ENCODE data around the gene MAP2K5. TPM values are rescaled to one million over a fixed set of nuclear protein-coding genes. Genes with fewer than 3 reads are reported as not detected.

Gene MAP2K5
- total RNA-seq, 1 experiment from 2014 or later: 22.2 TPM

DNA sequence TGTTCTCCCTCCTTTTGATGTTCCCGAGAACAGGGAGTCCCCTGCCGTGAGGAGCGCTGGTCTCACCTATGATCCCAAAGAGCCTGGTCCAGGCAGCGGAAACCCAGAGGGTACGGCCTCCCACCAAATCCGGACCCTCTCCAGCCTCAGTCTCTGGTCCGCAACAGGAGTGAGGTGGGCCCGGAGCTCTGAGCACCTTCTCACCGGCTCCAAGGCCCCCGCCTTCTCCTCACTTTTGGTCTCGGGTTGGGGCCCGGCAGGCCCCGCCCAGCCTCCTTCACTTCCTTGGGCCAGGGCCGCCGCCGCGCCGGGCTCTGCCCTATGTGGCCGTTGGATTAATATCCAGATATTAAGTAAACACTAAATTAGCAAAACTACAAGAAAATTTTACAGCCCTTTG is 277.1 kb downstream of the MAP2K5 start:
- Mint-ChIP-seq H3K27ac (ENCODE audit: unreplicated experiment) (no peak overlapping the region), H3K27me3 (ENCODE audit: unreplicated experiment) (peaks cover 88% of the 10 kb centered on the region), H3K9me3 (ENCODE audit: low read depth, unreplicated experiment) (no peaks in the 10 kb centered on the region), H3K4me1 (ENCODE audit: low read depth, unreplicated experiment) (peaks cover 13% of the 10 kb centered on the region), H3K36me3 (ENCODE audit: insufficient read depth, unreplicated experiment) (peaks cover 20% of the 10 kb centered on the region), H3K4me3 (ENCODE audit: low read depth, unreplicated experiment) (no peak overlapping the region)
- TF ChIP-seq, protein P1, sequence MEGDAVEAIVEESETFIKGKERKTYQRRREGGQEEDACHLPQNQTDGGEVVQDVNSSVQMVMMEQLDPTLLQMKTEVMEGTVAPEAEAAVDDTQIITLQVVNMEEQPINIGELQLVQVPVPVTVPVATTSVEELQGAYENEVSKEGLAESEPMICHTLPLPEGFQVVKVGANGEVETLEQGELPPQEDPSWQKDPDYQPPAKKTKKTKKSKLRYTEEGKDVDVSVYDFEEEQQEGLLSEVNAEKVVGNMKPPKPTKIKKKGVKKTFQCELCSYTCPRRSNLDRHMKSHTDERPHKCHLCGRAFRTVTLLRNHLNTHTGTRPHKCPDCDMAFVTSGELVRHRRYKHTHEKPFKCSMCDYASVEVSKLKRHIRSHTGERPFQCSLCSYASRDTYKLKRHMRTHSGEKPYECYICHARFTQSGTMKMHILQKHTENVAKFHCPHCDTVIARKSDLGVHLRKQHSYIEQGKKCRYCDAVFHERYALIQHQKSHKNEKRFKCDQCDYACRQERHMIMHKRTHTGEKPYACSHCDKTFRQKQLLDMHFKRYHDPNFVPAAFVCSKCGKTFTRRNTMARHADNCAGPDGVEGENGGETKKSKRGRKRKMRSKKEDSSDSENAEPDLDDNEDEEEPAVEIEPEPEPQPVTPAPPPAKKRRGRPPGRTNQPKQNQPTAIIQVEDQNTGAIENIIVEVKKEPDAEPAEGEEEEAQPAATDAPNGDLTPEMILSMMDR (IDR thresholded peaks at IDR 0.05; ENCODE audit: unreplicated experiment): no peak
- no peak for DNase-seq
- CTCF ChIA-PET: no interaction called here
- no TSS peak for BruUV-seq (replicated peaks)
- intact Hi-C loops (cut with micrococcal nuclease; ENCODE audit: unreplicated experiment): no loop called here

DNA sequence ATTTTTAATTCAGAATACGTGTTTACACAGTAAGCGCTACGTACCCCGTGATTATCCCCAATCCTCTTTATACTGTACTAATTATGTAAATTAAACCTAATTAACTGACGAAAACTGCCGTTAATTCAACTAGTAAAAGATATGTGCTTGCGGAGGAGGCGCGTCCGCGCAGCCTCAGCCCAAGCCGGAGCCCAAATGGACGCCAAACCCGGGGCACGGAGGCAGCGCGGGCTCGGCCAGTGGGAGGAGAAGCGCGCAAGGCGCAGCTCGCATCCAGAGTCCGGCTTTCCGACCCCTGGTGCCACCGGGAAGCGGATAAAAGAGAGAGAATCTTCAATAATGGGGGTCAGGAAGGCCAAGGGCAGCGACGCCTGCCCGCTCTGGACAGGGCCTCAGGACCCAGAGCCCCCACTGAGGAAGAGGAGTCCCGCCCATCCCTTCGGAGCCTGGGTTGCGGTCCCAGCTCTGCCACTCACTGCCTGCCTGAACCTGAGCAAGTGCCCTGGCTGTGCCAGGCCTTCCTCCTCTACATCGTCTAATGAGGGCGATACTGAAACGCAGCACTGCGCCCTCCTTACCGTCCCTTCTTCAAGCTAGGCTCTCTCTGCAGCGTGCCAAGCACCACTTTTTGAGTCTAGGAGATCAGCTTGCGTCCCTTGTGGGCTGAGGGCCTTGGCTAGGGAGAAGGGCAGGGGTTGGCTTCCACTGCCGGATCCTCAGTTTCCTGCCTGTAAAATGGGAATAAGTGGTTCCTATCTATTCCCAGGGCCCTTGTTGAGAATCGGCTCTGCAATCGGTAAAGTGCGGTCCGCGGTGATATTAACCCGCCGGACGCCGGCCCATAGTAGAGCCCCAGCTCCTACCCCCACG is 277.9 kb downstream of the MAP2K5 start:
- no TSS peak for BruUV-seq (replicated peaks)
- TF ChIP-seq, protein P1 (IDR thresholded peaks at IDR 0.05; ENCODE audit: unreplicated experiment): no peak
- no peak for DNase-seq
- intact Hi-C loops (cut with micrococcal nuclease; ENCODE audit: unreplicated experiment): no loop called here
- CTCF ChIA-PET: no interaction called here
- Mint-ChIP-seq H3K4me3 (ENCODE audit: low read depth, unreplicated experiment) (no peak overlapping the region), H3K27me3 (ENCODE audit: unreplicated experiment) (peaks cover 95% of the 10 kb centered on the region), H3K36me3 (ENCODE audit: insufficient read depth, unreplicated experiment) (peaks cover 20% of the 10 kb centered on the region), H3K9me3 (ENCODE audit: low read depth, unreplicated experiment) (no peaks in the 10 kb centered on the region), H3K4me1 (ENCODE audit: low read depth, unreplicated experiment) (peaks cover 13% of the 10 kb centered on the region), H3K27ac (ENCODE audit: unreplicated experiment) (no peak overlapping the region)

DNA sequence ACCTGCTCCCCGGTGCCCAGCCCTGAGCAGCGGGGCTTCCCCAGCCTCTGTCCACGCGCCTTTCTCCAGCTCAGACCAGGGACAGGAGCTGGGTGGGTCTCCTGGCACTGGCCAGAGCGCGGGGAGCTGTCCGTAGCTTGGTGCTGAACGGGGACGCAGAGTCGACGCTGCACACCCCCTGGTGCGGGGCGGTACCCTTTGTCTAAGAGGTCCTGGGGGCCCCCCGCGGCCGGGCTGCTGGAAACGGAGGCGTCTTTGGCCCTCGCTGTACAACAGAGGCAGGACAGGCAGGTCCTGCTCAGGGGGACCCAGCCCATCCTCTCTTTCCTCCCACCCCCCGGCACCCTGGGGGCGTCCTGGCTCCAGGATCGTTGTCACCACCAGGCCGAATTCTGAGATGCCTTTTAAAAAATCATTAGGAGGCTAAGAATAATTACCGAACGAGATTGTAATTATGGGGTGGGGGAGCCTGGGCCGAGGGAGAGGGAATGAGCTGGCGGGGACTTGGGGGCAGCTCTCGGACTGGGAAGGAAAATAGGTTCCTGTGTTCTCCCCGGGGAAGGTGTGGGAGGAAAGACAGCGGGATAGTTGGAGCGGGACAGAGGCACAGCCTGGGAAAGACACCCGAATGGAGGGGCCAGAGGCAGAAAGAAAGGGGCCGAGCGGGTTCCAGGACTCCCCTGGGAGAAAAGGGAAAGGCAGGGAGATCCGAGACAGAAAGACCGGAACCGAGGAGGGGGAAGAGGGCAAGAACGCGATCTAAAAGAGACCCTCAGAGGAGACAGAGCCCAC is 278.7 kb downstream of the MAP2K5 start:
- Mint-ChIP-seq H3K27ac (ENCODE audit: unreplicated experiment) (no peak overlapping the region), H3K27me3 (ENCODE audit: unreplicated experiment) (peaks cover 100% of the 10 kb centered on the region), H3K4me1 (ENCODE audit: low read depth, unreplicated experiment) (peaks cover 13% of the 10 kb centered on the region), H3K9me3 (ENCODE audit: low read depth, unreplicated experiment) (no peaks in the 10 kb centered on the region), H3K36me3 (ENCODE audit: insufficient read depth, unreplicated experiment) (peaks cover 20% of the 10 kb centered on the region), H3K4me3 (ENCODE audit: low read depth, unreplicated experiment) (no peak overlapping the region)
- TF ChIP-seq, protein P1 (IDR thresholded peaks at IDR 0.05; ENCODE audit: unreplicated experiment): no peak
- CTCF ChIA-PET: no interaction called here
- BruUV-seq (replicated peaks): no TSS peak
- intact Hi-C loops (cut with micrococcal nuclease; ENCODE audit: unreplicated experiment): no loop called here
- DNase-seq: no peak

DNA sequence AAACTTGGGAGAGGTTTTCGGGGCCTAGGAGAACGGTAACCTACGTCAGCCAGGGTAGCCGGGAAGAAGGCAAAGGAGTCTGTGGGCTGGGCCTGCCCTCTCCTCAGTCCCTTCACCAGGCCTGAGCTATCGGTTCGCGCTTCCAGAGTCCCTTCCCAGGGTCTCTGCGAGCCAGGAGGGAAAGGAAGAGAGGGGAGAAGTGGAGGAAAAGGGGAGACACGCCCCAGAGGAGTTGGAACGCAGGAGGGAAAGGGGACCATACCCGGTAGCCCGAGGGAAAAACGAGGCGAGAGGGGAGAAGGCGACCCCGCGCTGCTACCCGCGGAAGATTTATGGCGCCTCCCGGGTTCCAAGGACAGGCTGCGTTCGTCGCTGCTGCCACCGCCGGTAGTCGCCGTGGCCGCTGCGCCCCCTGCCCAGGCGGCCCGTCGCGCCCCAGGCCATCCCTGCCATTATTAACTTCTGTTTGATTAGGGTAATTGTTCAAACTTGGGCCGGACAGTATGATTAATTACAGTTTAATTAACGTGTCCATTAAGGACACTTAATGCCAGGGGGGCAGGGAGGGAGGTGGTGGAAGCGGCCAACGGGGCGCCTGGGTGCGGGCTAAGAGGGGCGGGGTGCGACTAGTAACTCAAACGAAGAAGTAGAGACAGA is 279.4 kb downstream of the MAP2K5 start:
- CTCF ChIA-PET: no interaction called here
- H3K36me3 Mint-ChIP-seq (ENCODE audit: insufficient read depth, unreplicated experiment): peaks cover 20% of the 10 kb centered on the region
- peaks cover 100% of the 10 kb centered on the region for H3K27me3 Mint-ChIP-seq (ENCODE audit: unreplicated experiment)
- DNase-seq: no peak
- TF ChIP-seq, protein P1 (IDR thresholded peaks at IDR 0.05; ENCODE audit: unreplicated experiment): no peak
- peaks cover 13% of the 10 kb centered on the region for H3K4me1 Mint-ChIP-seq (ENCODE audit: low read depth, unreplicated experiment)
- H3K9me3 Mint-ChIP-seq (ENCODE audit: low read depth, unreplicated experiment): no peaks in the 10 kb centered on the region
- H3K27ac Mint-ChIP-seq (ENCODE audit: unreplicated experiment): no peak overlapping the region
- peak overlapping the region; percentile 1 for H3K4me3 Mint-ChIP-seq (ENCODE audit: low read depth, unreplicated experiment)
- intact Hi-C loops (cut with micrococcal nuclease; ENCODE audit: unreplicated experiment): no loop called here
- BruUV-seq (replicated peaks): no TSS peak

All from Calu3 (cell line).